Stomach (tissue), 4 donors: Measurements from ENCODE around the gene FOXF2.

Experiments
- EP300 ChIP-seq: sonication (generic); formaldehyde crosslinking; IDR thresholded peaks from one replicate; pipeline ENCODE4 v1.6.1; 2017; ENCODE audit warnings: antibody characterized with exemption
- POLR2A ChIP-seq, 4 donors: fragments of 450-650 bp; IDR thresholded peaks; one replicate each; pipeline ENCODE4 v1.6.1; 2016; ENCODE audit warnings: antibody characterized with exemption in 4 of 4, control low read depth in 2 of 4, mild to moderate bottlenecking in 1 of 4, moderate library complexity in 1 of 4
- POLR2AphosphoS5 ChIP-seq, 3 donors: sonication (generic); formaldehyde crosslinking; IDR thresholded peaks; one replicate each; pipeline ENCODE4 v1.6.1; 2016; ENCODE audit warnings: antibody characterized with exemption in 3 of 3
- TF ChIP-seq, protein P1 (sequence below), 7 experiments: fragments of 450-650 bp in 4 of 7; fragments of 200-600 bp in 3 of 7; sonication (generic) in 3 of 7; IDR thresholded peaks; one replicate each; pipeline ENCODE4 v1.5.1; 2016 to 2019; ENCODE audit warnings: antibody characterized with exemption in 7 of 7, control low read depth in 2 of 7, mild to moderate bottlenecking in 1 of 7

DNA sequence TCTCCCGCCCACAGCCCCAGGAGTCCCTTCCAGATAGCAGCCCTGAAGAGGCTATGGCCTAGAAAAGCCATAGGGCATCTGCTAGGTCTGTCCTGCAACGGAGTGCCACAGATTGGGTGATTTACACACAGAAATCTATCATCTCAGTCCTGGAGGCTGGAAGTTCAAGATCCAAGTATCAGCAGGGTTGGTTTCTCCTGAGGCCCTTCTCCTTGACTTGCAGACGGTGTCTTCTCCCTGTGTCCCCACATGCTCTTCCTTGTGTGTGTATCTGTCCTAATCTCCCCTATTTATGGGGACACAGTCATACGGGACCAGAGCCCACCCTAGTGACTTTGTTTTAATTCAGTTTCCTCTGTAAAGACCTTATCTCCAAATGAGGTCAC is 15.3 kb downstream of the FOXF2 start:
- TF ChIP-seq EP300 (no peak), POLR2AphosphoS5 (IDR thresholded peaks at IDR 0.05) (no peak), POLR2A (IDR thresholded peaks at IDR 0.05) (no peak)
- TF ChIP-seq, protein P1, sequence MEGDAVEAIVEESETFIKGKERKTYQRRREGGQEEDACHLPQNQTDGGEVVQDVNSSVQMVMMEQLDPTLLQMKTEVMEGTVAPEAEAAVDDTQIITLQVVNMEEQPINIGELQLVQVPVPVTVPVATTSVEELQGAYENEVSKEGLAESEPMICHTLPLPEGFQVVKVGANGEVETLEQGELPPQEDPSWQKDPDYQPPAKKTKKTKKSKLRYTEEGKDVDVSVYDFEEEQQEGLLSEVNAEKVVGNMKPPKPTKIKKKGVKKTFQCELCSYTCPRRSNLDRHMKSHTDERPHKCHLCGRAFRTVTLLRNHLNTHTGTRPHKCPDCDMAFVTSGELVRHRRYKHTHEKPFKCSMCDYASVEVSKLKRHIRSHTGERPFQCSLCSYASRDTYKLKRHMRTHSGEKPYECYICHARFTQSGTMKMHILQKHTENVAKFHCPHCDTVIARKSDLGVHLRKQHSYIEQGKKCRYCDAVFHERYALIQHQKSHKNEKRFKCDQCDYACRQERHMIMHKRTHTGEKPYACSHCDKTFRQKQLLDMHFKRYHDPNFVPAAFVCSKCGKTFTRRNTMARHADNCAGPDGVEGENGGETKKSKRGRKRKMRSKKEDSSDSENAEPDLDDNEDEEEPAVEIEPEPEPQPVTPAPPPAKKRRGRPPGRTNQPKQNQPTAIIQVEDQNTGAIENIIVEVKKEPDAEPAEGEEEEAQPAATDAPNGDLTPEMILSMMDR (IDR thresholded peaks at IDR 0.05), result no peak
